WTC11 (cell line): ENCODE measurements around the gene LMAN2L.

Source experiments
- ATF1 ChIP-seq: sonication (generic); formaldehyde crosslinking; IDR thresholded peaks from 2 replicates; pipeline ENCODE4 v1.8.1; 2023; ENCODE audit warnings: mild to moderate bottlenecking, moderate library complexity, missing genetic modification reagents
- CREB1 ChIP-seq: sonication (generic); formaldehyde crosslinking; IDR thresholded peaks from 2 replicates; pipeline ENCODE4 v1.8.0; 2023; ENCODE audit warnings: mild to moderate bottlenecking, missing genetic modification reagents
- ZNF263 ChIP-seq: sonication (generic); formaldehyde crosslinking; IDR thresholded peaks from 2 replicates; pipeline ENCODE4 v1.8.1; 2022; ENCODE audit warnings: low read depth, mild to moderate bottlenecking, moderate library complexity, missing genetic modification reagents
- TF ChIP-seq, protein P1 (sequence below): sonication (generic); formaldehyde crosslinking; IDR thresholded peaks from 2 replicates; pipeline ENCODE4 v1.8.0; 2023; ENCODE audit warnings: missing genetic modification reagents, mild to moderate bottlenecking, borderline replicate concordance
- TF ChIP-seq, protein P2 (sequence below): sonication (generic); formaldehyde crosslinking; IDR thresholded peaks from 2 replicates; pipeline ENCODE4 v1.8.0; 2022; ENCODE audit warnings: mild to moderate bottlenecking, missing genetic modification reagents

DNA sequence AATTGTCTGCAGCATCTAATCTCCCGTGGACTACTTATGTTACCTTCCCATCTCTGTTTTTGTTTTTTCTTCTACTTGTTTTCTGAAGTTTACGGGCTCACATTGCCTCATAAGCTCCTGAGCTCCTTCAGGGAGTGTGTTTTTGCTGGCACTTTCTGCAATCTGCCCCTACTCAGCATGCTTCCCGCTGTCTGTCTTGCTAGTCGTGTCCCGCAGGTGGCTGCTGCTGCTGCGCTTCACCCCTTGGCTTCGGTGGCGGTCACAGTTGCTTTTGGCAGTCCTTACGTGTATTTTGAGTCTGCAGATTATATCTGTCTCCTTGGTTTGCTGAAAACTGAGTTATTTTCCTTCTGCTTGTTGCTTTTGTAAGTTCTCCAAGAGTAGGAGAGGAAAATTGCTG lies 60.0 kb downstream of the LMAN2L start:
- no peak for TF ChIP-seq ATF1 (CRISPR knock-in tag)
- TF ChIP-seq ZNF263 (CRISPR knock-in tag) = no peak
- TF ChIP-seq, protein P1, sequence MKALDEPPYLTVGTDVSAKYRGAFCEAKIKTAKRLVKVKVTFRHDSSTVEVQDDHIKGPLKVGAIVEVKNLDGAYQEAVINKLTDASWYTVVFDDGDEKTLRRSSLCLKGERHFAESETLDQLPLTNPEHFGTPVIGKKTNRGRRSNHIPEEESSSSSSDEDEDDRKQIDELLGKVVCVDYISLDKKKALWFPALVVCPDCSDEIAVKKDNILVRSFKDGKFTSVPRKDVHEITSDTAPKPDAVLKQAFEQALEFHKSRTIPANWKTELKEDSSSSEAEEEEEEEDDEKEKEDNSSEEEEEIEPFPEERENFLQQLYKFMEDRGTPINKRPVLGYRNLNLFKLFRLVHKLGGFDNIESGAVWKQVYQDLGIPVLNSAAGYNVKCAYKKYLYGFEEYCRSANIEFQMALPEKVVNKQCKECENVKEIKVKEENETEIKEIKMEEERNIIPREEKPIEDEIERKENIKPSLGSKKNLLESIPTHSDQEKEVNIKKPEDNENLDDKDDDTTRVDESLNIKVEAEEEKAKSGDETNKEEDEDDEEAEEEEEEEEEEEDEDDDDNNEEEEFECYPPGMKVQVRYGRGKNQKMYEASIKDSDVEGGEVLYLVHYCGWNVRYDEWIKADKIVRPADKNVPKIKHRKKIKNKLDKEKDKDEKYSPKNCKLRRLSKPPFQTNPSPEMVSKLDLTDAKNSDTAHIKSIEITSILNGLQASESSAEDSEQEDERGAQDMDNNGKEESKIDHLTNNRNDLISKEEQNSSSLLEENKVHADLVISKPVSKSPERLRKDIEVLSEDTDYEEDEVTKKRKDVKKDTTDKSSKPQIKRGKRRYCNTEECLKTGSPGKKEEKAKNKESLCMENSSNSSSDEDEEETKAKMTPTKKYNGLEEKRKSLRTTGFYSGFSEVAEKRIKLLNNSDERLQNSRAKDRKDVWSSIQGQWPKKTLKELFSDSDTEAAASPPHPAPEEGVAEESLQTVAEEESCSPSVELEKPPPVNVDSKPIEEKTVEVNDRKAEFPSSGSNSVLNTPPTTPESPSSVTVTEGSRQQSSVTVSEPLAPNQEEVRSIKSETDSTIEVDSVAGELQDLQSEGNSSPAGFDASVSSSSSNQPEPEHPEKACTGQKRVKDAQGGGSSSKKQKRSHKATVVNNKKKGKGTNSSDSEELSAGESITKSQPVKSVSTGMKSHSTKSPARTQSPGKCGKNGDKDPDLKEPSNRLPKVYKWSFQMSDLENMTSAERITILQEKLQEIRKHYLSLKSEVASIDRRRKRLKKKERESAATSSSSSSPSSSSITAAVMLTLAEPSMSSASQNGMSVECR (CRISPR knock-in tag) = no peak
- TF ChIP-seq, protein P2, sequence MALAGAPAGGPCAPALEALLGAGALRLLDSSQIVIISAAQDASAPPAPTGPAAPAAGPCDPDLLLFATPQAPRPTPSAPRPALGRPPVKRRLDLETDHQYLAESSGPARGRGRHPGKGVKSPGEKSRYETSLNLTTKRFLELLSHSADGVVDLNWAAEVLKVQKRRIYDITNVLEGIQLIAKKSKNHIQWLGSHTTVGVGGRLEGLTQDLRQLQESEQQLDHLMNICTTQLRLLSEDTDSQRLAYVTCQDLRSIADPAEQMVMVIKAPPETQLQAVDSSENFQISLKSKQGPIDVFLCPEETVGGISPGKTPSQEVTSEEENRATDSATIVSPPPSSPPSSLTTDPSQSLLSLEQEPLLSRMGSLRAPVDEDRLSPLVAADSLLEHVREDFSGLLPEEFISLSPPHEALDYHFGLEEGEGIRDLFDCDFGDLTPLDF = no peak
- no peak for TF ChIP-seq CREB1 (CRISPR knock-in tag)
